Panc1 (cell line): ENCODE data around the gene GRHL1.

ENCODE experiments used
- CTCF ChIP-seq: fragments of 450-650 bp; IDR thresholded peaks from 2 replicates; pipeline ENCODE4 v1.5.1; 2017; ENCODE audit warnings: mild to moderate bottlenecking
- POLR2AphosphoS5 ChIP-seq: IDR thresholded peaks from 2 replicates; pipeline ENCODE4 v1.6.1; 2012; ENCODE audit warnings: mild to moderate bottlenecking, low read depth, low read length, moderate library complexity
- REST ChIP-seq, 2 experiments: IDR thresholded peaks; 2 replicates each; pipeline ENCODE4 v1.6.1; 2011 to 2012; ENCODE audit warnings: low read depth in 2 of 2, control low read depth in 1 of 2, low read length in 1 of 2, mild to moderate bottlenecking in 1 of 2, moderate library complexity in 1 of 2; ENCODE audit not compliant: insufficient read depth in 1 of 2
- SIN3A ChIP-seq: IDR thresholded peaks from 2 replicates; pipeline ENCODE4 v1.6.1; 2012; ENCODE audit warnings: low read depth, mild to moderate bottlenecking, low read length, moderate library complexity, borderline replicate concordance; ENCODE audit not compliant: insufficient read depth
- TCF7L2 ChIP-seq: IDR thresholded peaks from 2 replicates; pipeline ENCODE4 v1.6.1; 2011; ENCODE audit warnings: mild to moderate bottlenecking, low read depth, low read length, inconsistent platforms

- TF ChIP-seq CTCF, result no peak
- TF ChIP-seq POLR2AphosphoS5, result no peak
- TF ChIP-seq SIN3A, result no peak
- no peak for TF ChIP-seq REST (IDR thresholded peaks at IDR 0.05; ENCODE audit: insufficient read depth in 1 of 2, low read depth in 2 of 2, low read length in 1 of 2)
- TF ChIP-seq TCF7L2, result no peak
These were observed 68.3 kb downstream of the GRHL1 start for GRCh38 chr2:10019602-10020400.
